Measurements from ENCODE around the gene KIF26B.

The KIF26B gene

GRCh38 chr1:245590726-245591125 lies 435.9 kb downstream of the KIF26B start:
- H3K4me3 ChIP-seq (ENCODE audit: low read length), result no peak overlapping the region
- H3K4me1 ChIP-seq (ENCODE audit: insufficient read depth, low read length), result 0 out of 2 replicates have a peak, but pooled peaks cover 3% of the 10 kb centered on the region
- no peaks in the 10 kb centered on the region for H3K9me3 ChIP-seq (ENCODE audit: insufficient read depth, low read depth, low read length)
- H3K27ac ChIP-seq (ENCODE audit: low read depth, low read length), result no peak overlapping the region
- 87% methylated on average over 4 of the region's 4 CpGs for WGBS
- H3K36me3 ChIP-seq (ENCODE audit: insufficient read depth, low read length), result no peaks in the 10 kb centered on the region
- H3K27me3 ChIP-seq (ENCODE audit: insufficient read depth, low read length), result no peaks in the 10 kb centered on the region
- no peak overlapping the region for H3K9ac ChIP-seq (ENCODE audit: low read depth, low read length)

DNA sequence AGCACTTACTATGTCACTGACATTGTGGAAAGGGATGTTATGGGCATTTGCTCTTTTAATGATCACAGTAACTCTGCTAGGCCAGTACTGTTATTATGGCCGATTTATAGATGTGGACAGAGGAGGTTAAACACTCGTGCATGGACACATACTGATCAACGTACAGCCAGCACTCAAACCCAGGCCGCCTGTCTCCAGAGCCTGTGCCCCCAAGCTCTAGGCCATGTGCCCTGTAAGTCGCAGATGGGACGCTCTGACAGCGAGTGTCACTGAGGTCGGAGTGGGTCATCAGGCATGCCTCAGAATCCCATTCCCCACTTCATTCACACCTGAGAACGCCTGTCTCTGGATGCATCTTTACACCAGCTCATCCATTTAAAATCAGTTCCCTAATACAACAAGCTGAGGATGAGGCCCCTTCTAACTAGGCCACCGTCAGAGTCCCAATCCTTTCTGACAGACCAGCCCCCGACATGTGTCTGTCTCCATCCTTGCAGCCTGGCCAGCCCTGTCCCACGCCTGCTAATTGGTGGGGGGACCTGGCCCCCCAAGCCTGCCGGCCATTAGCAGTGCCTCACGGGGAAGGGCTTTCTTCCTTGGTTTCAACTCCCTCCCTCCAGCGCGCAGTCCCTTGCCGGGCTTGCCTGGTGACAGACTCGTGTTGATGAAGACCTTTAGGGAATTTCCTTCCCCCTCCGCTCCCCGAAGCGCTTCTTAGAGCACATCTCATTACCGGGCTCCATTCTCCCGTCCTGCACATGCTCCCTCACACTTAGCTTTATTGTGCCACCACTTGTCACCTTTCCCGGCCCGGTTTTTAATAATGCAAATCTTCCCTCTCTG lies 436.8 kb downstream of the KIF26B start:
- WGBS, result 94% methylated on average over 25 of the region's 25 CpGs
- Histone ChIP-seq H3K27ac (ENCODE audit: low read depth, low read length) (no peak overlapping the region), H3K4me1 (ENCODE audit: insufficient read depth, low read length) (0 out of 2 replicates have a peak, but pooled peaks cover 3% of the 10 kb centered on the region)

DNA sequence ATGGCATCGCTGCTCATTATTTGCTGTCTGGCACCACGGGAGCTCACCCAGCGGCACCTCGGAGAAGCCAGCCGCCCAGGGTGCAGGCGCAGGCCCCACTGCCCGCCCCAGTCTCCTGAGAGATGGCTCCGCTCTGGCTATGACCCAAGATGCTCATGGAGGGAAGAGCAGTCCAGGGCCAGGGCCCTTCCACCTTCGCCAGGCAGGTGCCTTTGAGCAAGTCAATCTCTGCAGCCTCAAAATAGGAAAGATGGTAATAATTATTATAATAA lies 437.3 kb downstream of the KIF26B start:
- 93% methylated on average over 9 of the region's 9 CpGs for WGBS
- H3K27me3 ChIP-seq (ENCODE audit: insufficient read depth, low read length), result no peaks in the 10 kb centered on the region
- no peak overlapping the region for H3K9ac ChIP-seq (ENCODE audit: low read depth, low read length)
- H3K27ac ChIP-seq (ENCODE audit: low read depth, low read length), result no peak overlapping the region
- no peak overlapping the region for H3K4me3 ChIP-seq (ENCODE audit: low read length)
- H3K36me3 ChIP-seq (ENCODE audit: insufficient read depth, low read length), result no peaks in the 10 kb centered on the region
- no peaks in the 10 kb centered on the region for H3K9me3 ChIP-seq (ENCODE audit: insufficient read depth, low read depth, low read length)
- 0 out of 2 replicates have a peak, but pooled peaks cover 3% of the 10 kb centered on the region for H3K4me1 ChIP-seq (ENCODE audit: insufficient read depth, low read length)

More for the DNA sequence above, 436.8 kb downstream of the KIF26B start:
- Histone ChIP-seq H3K4me3 (ENCODE audit: low read length) (no peak overlapping the region), H3K27me3 (ENCODE audit: insufficient read depth, low read length) (no peaks in the 10 kb centered on the region), H3K9ac (ENCODE audit: low read depth, low read length) (no peak overlapping the region), H3K36me3 (ENCODE audit: insufficient read depth, low read length) (no peaks in the 10 kb centered on the region), H3K9me3 (ENCODE audit: insufficient read depth, low read depth, low read length) (no peaks in the 10 kb centered on the region)

DNA sequence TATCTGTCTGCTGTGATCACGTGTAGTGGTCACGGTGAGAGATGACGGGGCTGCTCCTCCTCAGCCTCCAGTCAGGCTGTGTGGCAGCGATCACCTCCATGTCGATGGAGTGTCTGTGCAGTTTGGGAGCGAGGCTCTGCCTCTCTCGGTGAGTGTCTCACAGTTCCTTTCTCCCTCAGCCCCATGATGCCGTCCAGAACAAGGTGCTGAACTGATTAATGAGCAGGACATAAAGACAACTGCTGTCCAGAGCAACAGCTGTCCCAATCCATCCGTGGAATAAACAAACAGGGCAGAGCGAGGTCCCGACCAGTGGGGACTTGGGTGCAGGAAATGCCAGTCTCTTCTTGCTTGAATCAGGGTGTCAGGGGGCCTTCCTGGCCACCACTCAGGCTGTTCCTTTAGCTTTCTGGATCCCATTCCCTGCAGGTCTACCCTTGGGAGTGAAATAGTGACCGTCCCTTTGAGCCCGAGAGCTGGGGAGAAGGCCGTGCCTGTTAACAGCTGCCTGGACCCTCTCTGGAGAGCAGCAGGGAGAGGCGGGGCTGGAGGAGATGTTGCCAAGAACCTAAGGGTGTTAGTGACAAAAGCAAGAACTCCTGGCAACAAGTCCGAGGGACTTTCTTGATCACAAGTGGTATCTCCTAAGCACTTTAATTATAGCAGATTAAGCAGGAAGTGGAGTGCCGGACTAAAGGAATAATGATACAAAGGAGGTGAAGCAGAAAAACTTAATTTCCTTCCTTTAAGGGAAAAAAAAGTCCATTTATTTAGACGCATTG lies 443.9 kb downstream of the KIF26B start:
- Histone ChIP-seq H3K27ac (ENCODE audit: low read depth, low read length) (no peak overlapping the region), H3K36me3 (ENCODE audit: insufficient read depth, low read length) (no peaks in the 10 kb centered on the region), H3K27me3 (ENCODE audit: insufficient read depth, low read length) (no peaks in the 10 kb centered on the region), H3K9me3 (ENCODE audit: insufficient read depth, low read depth, low read length) (no peaks in the 10 kb centered on the region), H3K9ac (ENCODE audit: low read depth, low read length) (no peak overlapping the region), H3K4me1 (ENCODE audit: insufficient read depth, low read length) (no peaks in the 10 kb centered on the region), H3K4me3 (ENCODE audit: low read length) (no peak overlapping the region)
- WGBS, result 91% methylated on average over 17 of the region's 18 CpGs

GRCh38 chr1:245599371-245600174 lies 444.8 kb downstream of the KIF26B start:
- Histone ChIP-seq H3K36me3 (ENCODE audit: insufficient read depth, low read length) (no peaks in the 10 kb centered on the region), H3K4me1 (ENCODE audit: insufficient read depth, low read length) (no peaks in the 10 kb centered on the region), H3K27me3 (ENCODE audit: insufficient read depth, low read length) (no peaks in the 10 kb centered on the region), H3K27ac (ENCODE audit: low read depth, low read length) (no peak overlapping the region), H3K4me3 (ENCODE audit: low read length) (no peak overlapping the region), H3K9ac (ENCODE audit: low read depth, low read length) (no peak overlapping the region), H3K9me3 (ENCODE audit: insufficient read depth, low read depth, low read length) (no peaks in the 10 kb centered on the region)
- 86% methylated on average over 15 of the region's 16 CpGs for WGBS

DNA sequence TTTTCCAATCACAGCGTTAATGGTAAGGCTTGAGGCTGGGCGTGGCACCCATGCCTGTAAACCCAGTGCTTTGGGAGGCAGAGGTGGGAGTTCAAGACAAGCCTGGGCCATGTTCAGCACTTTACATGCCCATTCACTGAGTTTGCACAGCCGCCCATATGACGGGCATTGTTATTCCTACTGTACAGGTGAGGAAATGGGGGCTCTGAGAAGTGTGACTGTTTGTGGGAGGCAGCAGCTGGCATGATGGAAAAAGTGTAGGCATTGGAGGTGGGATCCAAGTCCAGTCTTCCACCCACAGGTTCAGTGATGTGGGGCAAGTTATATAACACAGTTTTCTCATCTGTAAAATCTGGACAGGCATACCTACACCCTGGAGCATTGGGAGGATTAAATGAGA lies 445.9 kb downstream of the KIF26B start:
- H3K27me3 ChIP-seq (ENCODE audit: insufficient read depth, low read length), result no peaks in the 10 kb centered on the region
- H3K27ac ChIP-seq (ENCODE audit: low read depth, low read length), result no peak overlapping the region
- WGBS, result 88% methylated on average over 4 of the region's 4 CpGs

DNA sequence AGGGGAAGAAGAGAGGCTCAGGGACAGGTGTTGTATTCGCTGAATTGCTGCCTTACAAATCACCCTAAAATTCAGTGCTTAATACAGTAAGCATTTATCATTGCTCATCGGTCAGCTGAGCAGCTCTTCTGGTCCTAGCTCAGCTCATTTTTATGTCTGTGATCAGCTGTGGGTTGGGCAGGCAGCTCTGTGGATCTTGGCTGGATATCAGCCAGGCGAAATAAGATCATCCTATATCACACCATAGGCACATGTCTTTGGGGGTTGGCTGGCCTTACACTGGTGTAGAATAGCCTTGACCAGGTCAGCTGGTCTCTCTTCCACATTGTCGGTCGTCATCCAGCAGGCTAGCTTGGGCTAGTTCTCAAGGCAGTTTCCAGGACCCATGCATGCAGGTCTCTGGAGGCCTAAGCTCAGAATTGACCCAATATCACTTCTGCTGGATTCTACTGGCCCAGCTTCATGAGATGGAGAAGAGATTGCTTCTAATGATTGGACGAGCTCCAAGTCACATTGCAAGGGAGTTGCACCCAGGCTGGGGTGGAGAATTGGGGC lies 448.6 kb downstream of the KIF26B start:
- Histone ChIP-seq H3K36me3 (ENCODE audit: insufficient read depth, low read length) (no peaks in the 10 kb centered on the region), H3K9me3 (ENCODE audit: insufficient read depth, low read depth, low read length) (no peaks in the 10 kb centered on the region), H3K4me3 (ENCODE audit: low read length) (no peak overlapping the region), H3K27ac (ENCODE audit: low read depth, low read length) (no peak overlapping the region), H3K27me3 (ENCODE audit: insufficient read depth, low read length) (no peaks in the 10 kb centered on the region), H3K4me1 (ENCODE audit: insufficient read depth, low read length) (no peaks in the 10 kb centered on the region), H3K9ac (ENCODE audit: low read depth, low read length) (no peak overlapping the region)
- WGBS, result 91% methylated on average over 6 of the region's 6 CpGs

More for the DNA sequence above, 445.9 kb downstream of the KIF26B start:
- no peaks in the 10 kb centered on the region for H3K36me3 ChIP-seq (ENCODE audit: insufficient read depth, low read length)
- H3K9me3 ChIP-seq (ENCODE audit: insufficient read depth, low read depth, low read length), result no peaks in the 10 kb centered on the region
- no peaks in the 10 kb centered on the region for H3K4me1 ChIP-seq (ENCODE audit: insufficient read depth, low read length)
- H3K9ac ChIP-seq (ENCODE audit: low read depth, low read length), result no peak overlapping the region
- no peak overlapping the region for H3K4me3 ChIP-seq (ENCODE audit: low read length)

- Histone ChIP-seq H3K9me3 (ENCODE audit: insufficient read depth, low read depth, low read length) (no peaks in the 10 kb centered on the region), H3K4me1 (ENCODE audit: insufficient read depth, low read length) (no peaks in the 10 kb centered on the region), H3K36me3 (ENCODE audit: insufficient read depth, low read length) (no peaks in the 10 kb centered on the region), H3K27ac (ENCODE audit: low read depth, low read length) (no peak overlapping the region), H3K27me3 (ENCODE audit: insufficient read depth, low read length) (no peaks in the 10 kb centered on the region), H3K9ac (ENCODE audit: low read depth, low read length) (no peak overlapping the region), H3K4me3 (ENCODE audit: low read length) (no peak overlapping the region)
- 95% methylated on average over 9 of the region's 9 CpGs for WGBS
Observed at GRCh38 chr1:245604979-245605378, 450.2 kb downstream of the KIF26B start.

GRCh38 chr1:245605480-245606156 lies 450.8 kb downstream of the KIF26B start:
- 89% methylated on average over 14 of the region's 14 CpGs for WGBS
- H3K27me3 ChIP-seq (ENCODE audit: insufficient read depth, low read length), result no peaks in the 10 kb centered on the region

GRCh38 chr1:245606157-245606725 lies 451.5 kb downstream of the KIF26B start:
- no peaks in the 10 kb centered on the region for H3K36me3 ChIP-seq (ENCODE audit: insufficient read depth, low read length)

More at GRCh38 chr1:245605480-245606156, 450.8 kb downstream of the KIF26B start:
- Histone ChIP-seq H3K36me3 (ENCODE audit: insufficient read depth, low read length) (no peaks in the 10 kb centered on the region), H3K4me1 (ENCODE audit: insufficient read depth, low read length) (no peaks in the 10 kb centered on the region), H3K4me3 (ENCODE audit: low read length) (no peak overlapping the region), H3K9ac (ENCODE audit: low read depth, low read length) (no peak overlapping the region), H3K9me3 (ENCODE audit: insufficient read depth, low read depth, low read length) (no peaks in the 10 kb centered on the region), H3K27ac (ENCODE audit: low read depth, low read length) (no peak overlapping the region)

More at GRCh38 chr1:245606157-245606725, 451.5 kb downstream of the KIF26B start:
- Histone ChIP-seq H3K27me3 (ENCODE audit: insufficient read depth, low read length) (no peaks in the 10 kb centered on the region), H3K27ac (ENCODE audit: low read depth, low read length) (no peak overlapping the region), H3K4me1 (ENCODE audit: insufficient read depth, low read length) (no peaks in the 10 kb centered on the region), H3K4me3 (ENCODE audit: low read length) (no peak overlapping the region), H3K9me3 (ENCODE audit: insufficient read depth, low read depth, low read length) (no peaks in the 10 kb centered on the region), H3K9ac (ENCODE audit: low read depth, low read length) (no peak overlapping the region)
- 86% methylated on average over 15 of the region's 16 CpGs for WGBS

Data from HUES64 (cell line).